Right lobe of liver (tissue), 6 donors: ENCODE results near the gene TXN2. TPM values are rescaled to one million over a fixed set of nuclear protein-coding genes. Genes with fewer than 3 reads are reported as not detected.

Source experiments
- ATAC-seq, 4 donors: fragments of 200-7000 bp; cut with Tn5 transposase; one replicate each; pipeline ENCODE4 v1.9.1; 2020; ENCODE audit warnings: mild to moderate bottlenecking in 4 of 4, moderate library complexity in 4 of 4
- DNase-seq, 3 donors: peaks; one replicate each; pipeline ENCODE4 v3.0.0-alpha.2; 2020
- H3K27ac ChIP-seq, 3 donors: fragments of 200-600 bp; one replicate each; pipeline ENCODE4 v1.8.0; 2022
- H3K27me3 ChIP-seq, 2 donors: fragments of 200-600 bp; one replicate each; pipeline ENCODE4 v1.8.0; 2022
- H3K36me3 ChIP-seq, 4 donors: fragments of 200-600 bp; sonication (generic) in 1 of 4; one replicate each; pipeline versions ENCODE4 v1.5.1 to v1.8.0; 2017 to 2022; ENCODE audit warnings: control low read depth in 1 of 4
- H3K4me1 ChIP-seq, 4 donors: fragments of 200-600 bp; sonication (generic) in 1 of 4; one replicate each; pipeline versions ENCODE4 v1.5.1 to v1.8.0; 2017 to 2022; ENCODE audit warnings: control low read depth in 1 of 4
- H3K4me3 ChIP-seq, 3 donors: fragments of 200-600 bp; one replicate each; pipeline ENCODE4 v1.8.0; 2022
- H3K9me3 ChIP-seq, 4 donors: fragments of 200-600 bp; sonication (generic) in 1 of 4; one replicate each; pipeline versions ENCODE4 v1.5.1 to v1.8.0; 2017 to 2022; ENCODE audit warnings: control low read depth in 1 of 4
- POLR2A ChIP-seq: fragments of 450-650 bp; IDR thresholded peaks from one replicate; pipeline ENCODE4 v1.6.1; 2017; ENCODE audit warnings: antibody characterized with exemption, mild to moderate bottlenecking
- WGBS: methylation state at CpG from one replicate; pipeline ENCODE4 v1.1.6; 2018; ENCODE audit warnings: low coverage, low lambda C conversion rate; ENCODE audit not compliant: insufficient coverage; ENCODE audit errors: missing lambda C conversion rate; 5-methylcytosine and 5-hydroxymethylcytosine counted together
- intact Hi-C, 2 donors: fragments of 100-400 bp; cut with DNase I; formaldehyde crosslinking; loops; one replicate each; pipeline versions ENCODE4 v1.11.2 to v1.14.1; 2022
- total RNA-seq, 6 experiments: library from RNA; depleted of rRNA in 2 of 6; stranded (reverse); fragments of >200 nt in 2 of 6; fragmentation: NEBNext Ultra II Directional in 3 of 6; extraction: Animal tissue kit (Norgen Biotek cat#: 25700) in 3 of 6; gene quantifications; one replicate each; pipeline versions ENCODE4 v1.1.0 to v1.2.4, GENCODE V29; 2016 to 2023
- TF ChIP-seq, protein P1 (sequence below), 4 donors: fragments of 200-600 bp in 3 of 4; fragments of 450-650 bp in 1 of 4; IDR thresholded peaks; one replicate each; pipeline versions ENCODE4 v1.5.1 to v1.8.0; 2016 to 2022; ENCODE audit warnings: antibody characterized with exemption in 4 of 4, mild to moderate bottlenecking in 2 of 4
- donor health status: DM: no; HTN: yes; CAD: no.
- donor health status: DM: no; HTN: no; CAD: no.
- donor health status: DM: no; HTN: no; CAD: no.
- donor health status: DM: no; HTN: yes; CAD: no.
- donor health status: DM: no; HTN: yes; CAD: no.

TXN2 gene
- total RNA-seq, 6 experiments from 2014 or later, result 56.0 to 94.8 (median 67.2) TPM

DNA sequence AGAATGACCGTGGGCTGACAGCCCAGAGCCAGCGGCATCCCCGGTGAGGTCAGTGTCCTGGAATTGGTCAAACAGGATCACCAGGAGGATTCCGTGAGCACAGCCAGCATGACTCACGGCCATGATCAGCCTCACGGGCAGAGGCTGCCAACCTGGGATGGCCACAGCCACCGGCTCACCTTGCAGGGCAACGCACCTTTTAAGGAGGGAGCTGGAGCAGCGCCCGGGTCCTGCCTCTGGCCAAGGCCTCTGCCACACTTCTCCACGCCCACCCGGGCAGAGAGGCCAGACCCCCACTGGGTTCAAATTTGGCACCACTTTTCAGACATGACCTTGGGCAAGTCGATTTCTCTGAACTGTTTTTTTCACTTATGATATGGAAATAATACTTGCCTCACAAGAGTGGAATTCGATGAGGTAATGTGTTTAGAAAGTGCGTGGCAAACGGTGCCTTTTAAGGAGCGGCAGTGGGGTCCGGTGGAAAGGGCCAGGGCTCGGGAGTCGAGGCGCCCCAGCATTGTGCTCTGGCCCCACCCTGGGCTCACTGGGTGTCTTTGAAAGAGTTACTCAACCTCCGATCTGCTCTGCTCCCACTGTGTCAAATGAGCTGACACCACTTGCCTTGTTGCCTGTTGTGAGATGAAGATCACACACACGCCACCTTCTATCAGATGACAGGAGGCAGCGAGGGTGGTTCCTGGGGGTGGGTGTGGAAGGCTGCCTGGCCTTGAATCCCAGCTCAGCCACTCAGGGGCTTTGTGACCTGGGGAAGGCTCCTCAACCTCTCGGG, 16.0 kb downstream of the TXN2 start:
- peak; percentile 80 to 90 (median 86) for ATAC-seq
- Histone ChIP-seq H3K4me1 (peaks cover 0 to 15% (median 2%) of the 10 kb centered on the region in 4 donors), H3K36me3 (no peaks in the 10 kb centered on the region), H3K27me3 (no peaks in the 10 kb centered on the region), H3K27ac (peak overlapping the region; percentile 71 to 81 (median 80)), H3K4me3 (no peak overlapping the region), H3K9me3 (no peaks in the 10 kb centered on the region)
- intact Hi-C loops, result loop anchor here in 1 of 2 donors (2.0 kb wide), 1 partner anchor 79 kb away; the partner anchor contains the start of gene MYH9
- TF ChIP-seq, protein P1, sequence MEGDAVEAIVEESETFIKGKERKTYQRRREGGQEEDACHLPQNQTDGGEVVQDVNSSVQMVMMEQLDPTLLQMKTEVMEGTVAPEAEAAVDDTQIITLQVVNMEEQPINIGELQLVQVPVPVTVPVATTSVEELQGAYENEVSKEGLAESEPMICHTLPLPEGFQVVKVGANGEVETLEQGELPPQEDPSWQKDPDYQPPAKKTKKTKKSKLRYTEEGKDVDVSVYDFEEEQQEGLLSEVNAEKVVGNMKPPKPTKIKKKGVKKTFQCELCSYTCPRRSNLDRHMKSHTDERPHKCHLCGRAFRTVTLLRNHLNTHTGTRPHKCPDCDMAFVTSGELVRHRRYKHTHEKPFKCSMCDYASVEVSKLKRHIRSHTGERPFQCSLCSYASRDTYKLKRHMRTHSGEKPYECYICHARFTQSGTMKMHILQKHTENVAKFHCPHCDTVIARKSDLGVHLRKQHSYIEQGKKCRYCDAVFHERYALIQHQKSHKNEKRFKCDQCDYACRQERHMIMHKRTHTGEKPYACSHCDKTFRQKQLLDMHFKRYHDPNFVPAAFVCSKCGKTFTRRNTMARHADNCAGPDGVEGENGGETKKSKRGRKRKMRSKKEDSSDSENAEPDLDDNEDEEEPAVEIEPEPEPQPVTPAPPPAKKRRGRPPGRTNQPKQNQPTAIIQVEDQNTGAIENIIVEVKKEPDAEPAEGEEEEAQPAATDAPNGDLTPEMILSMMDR (IDR thresholded peaks at IDR 0.05), result no peak
- TF ChIP-seq POLR2A, result no peak
- WGBS, result 35% methylated on average over 12 of the region's 25 CpGs
- DNase-seq, result peak; percentile 92 to 95 (median 93)

DNA sequence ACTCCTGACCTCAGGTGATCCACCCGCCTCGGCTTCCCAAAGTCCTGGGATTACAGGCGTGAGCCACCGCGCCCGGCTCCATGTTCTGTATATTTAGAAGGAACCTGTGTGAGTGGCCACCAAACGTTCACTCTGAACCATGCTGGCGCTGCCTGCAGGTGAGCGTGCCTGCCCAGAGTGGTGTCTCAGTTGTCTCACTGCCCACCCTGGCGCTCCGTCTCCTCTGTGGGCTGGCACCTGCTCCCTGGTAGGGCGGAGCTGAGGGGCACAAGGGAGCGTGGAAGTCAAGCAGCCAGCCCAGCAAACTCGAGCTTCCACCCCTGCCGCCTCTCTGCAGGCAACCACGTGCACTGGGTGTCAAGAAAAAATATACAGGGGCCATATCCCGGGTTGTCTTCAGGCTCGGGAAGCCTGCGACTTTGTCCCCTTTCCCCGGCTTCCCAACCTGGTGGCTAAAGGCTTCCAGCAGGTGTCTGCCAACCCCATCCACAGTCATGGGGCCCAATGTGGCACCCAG, 16.7 kb downstream of the TXN2 start:
- 80% methylated on average over 4 of the region's 20 CpGs for WGBS
- intact Hi-C loops, result loop anchor here in 1 of 2 donors (2.0 kb wide), 1 partner anchor 78 kb away; the partner anchor contains the start of gene MYH9

DNA sequence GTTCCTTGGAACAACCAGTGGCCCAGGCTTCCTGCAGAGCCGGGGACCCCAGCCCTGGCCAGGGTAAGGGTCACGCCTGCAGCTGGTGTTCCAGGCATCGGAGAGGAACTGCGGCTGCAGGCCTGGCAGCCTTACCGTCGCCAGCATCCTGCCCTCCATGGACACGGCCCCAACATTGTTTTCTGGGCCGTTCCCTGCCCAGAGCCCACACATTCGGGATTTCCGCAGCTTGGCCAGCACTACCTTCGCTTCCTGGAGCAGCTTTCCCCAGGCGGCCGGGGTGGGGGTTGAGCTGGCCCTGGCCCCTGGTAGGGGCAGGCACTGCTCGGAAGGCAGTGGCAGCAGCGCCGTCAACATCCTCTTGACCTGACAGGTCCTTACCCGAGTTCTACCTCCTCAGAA, 17.7 kb downstream of the TXN2 start:
- DNase-seq (peak in 2 of 3 donors; percentile 54 to 61), ATAC-seq (peak in 3 of 4 donors; percentile 5 to 44 (median 31))
- no CpG with 5 or more reads among the region's 17 CpGs for WGBS
- H3K4me3 ChIP-seq, result no peak overlapping the region
- intact Hi-C loops, result loop anchor here in 1 of 2 donors (2.0 kb wide), 1 partner anchor 77 kb away; the partner anchor contains the start of gene MYH9
- H3K9me3 ChIP-seq, result no peaks in the 10 kb centered on the region
- H3K4me1 ChIP-seq, result peaks cover 0 to 15% (median 2%) of the 10 kb centered on the region in 4 donors
- H3K36me3 ChIP-seq, result no peaks in the 10 kb centered on the region
- TF ChIP-seq POLR2A, result no peak
- TF ChIP-seq, protein P1 (IDR thresholded peaks at IDR 0.05), result no peak
- peak overlapping the region in 2 of 3 donors; percentile 24 to 81 for H3K27ac ChIP-seq
- no peaks in the 10 kb centered on the region for H3K27me3 ChIP-seq

More for the DNA sequence above, 16.7 kb downstream of the TXN2 start:
- peak in 1 of 4 donors; percentile 1 for ATAC-seq
- peaks cover 0 to 15% (median 2%) of the 10 kb centered on the region in 4 donors for H3K4me1 ChIP-seq
- H3K36me3 ChIP-seq, result no peaks in the 10 kb centered on the region
- H3K9me3 ChIP-seq, result no peaks in the 10 kb centered on the region
- H3K4me3 ChIP-seq, result no peak overlapping the region
- no peak for DNase-seq
- peak overlapping the region; percentile 71 to 81 (median 80) for H3K27ac ChIP-seq
- no peaks in the 10 kb centered on the region for H3K27me3 ChIP-seq
- TF ChIP-seq, protein P1 (IDR thresholded peaks at IDR 0.05), result no peak
- no peak for TF ChIP-seq POLR2A

DNA sequence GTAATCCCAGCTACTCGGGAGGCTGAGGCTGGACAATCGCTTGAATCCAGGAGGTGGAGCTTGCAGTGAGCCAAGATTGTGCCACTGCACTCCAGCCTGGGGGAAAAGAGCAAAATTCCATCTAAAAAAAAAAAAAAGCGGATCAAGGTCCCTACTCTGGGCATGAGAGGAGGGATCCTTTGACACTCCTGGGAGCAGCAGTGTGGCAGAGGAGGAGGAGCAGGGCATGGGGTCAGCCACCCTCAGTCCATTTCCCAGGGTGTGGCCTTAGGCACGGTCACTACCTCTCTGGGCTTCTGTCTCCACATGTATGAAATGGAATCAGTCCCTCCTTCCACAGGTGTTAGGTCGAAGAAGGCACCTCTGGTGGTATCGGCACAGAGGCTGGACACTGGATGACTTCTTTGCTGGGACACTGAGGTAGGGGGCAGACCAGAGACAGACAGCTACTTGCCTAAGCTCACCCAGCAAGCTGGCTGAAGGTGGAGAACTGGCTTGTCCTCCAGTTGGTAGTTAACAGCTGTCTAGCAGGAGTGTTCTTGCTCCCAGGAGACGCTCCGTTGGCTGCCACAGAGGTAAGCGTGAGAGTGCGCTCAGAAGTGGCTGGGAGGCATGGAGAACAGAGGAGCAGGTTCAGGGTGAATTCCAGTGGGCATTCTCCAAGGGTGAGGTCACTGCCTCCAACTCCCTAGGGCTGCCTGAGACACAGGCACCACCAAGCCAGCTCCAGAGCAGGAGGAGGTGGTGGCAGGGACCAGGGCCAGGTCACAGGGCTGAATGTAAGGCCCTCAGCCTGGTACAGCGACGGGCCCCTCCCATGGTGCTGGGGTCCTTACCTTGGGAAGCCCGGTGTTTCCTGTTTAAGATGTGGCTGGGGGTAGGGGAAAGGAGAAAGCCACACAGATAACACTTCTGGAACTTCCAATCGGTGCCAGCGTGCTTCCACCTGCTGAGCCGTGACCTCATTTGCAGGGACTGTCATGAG, 19.5 kb downstream of the TXN2 start:
- Histone ChIP-seq H3K27ac (peak overlapping the region in 2 of 3 donors; percentile 1 to 37), H3K9me3 (no peaks in the 10 kb centered on the region), H3K27me3 (no peaks in the 10 kb centered on the region), H3K4me3 (no peak overlapping the region), H3K4me1 (peaks cover 0 to 15% (median 2%) of the 10 kb centered on the region in 4 donors), H3K36me3 (no peaks in the 10 kb centered on the region)
- intact Hi-C loops, result no loop called here
- ATAC-seq, result peak in 2 of 4 donors; percentile 28 to 33
- TF ChIP-seq, protein P1 (IDR thresholded peaks at IDR 0.05), result no peak
- TF ChIP-seq POLR2A, result no peak
- peak in 1 of 3 donors; percentile 52 for DNase-seq
- 58% methylated on average over 9 of the region's 16 CpGs for WGBS
